Right ventricle myocardium superior (tissue), 1 donor: ENCODE results near the gene SLC35E2B. TPM values are rescaled to one million over a fixed set of nuclear protein-coding genes. Genes with fewer than 3 reads are reported as not detected.
"Not testable (repeated sequence)": the region's sequence is repeated elsewhere in the genome, so short reads cannot be mapped to it uniquely, and the experiment has no call there.

Experiments
- ATAC-seq: fragments of 200-7000 bp; cut with Tn5 transposase; one replicate; pipeline ENCODE4 v1.9.1; 2020; ENCODE audit warnings: mild to moderate bottlenecking; ENCODE audit not compliant: poor library complexity
- DNase-seq: peaks from one replicate; pipeline ENCODE4 v3.0.0-alpha.2; 2020
- intact Hi-C: fragments of 100-400 bp; cut with DNase I; formaldehyde crosslinking; loops from one replicate; pipeline ENCODE4 v1.11.2; 2022
- total RNA-seq: library from RNA; stranded (reverse); fragmentation: NEBNext Ultra II Directional; extraction: Animal tissue kit (Norgen Biotek cat#: 25700); gene quantifications from one replicate; pipeline ENCODE4 v1.2.1, GENCODE V29; 2021
- donor health status: DM: no; HTN: yes; CAD: no; lungs with severe emphysema.

Gene SLC35E2B
- total RNA-seq, 1 donor from 2014 or later: 20.4 TPM

- intact Hi-C loops, ATAC-seq, DNase-seq: not testable (repeated sequence)
Measured at GRCh38 chr1:1707241-1707640, 14.6 kb upstream of the SLC35E2B start.

- intact Hi-C loops, DNase-seq, ATAC-seq: not testable (repeated sequence)
Measured at GRCh38 chr1:1705623-1706022, 13.0 kb upstream of the SLC35E2B start.

GRCh38 chr1:1704284-1704957 lies 11.8 kb upstream of the SLC35E2B start:
- intact Hi-C loops, DNase-seq, ATAC-seq: not testable (repeated sequence)

GRCh38 chr1:1703796-1704195 lies 11.2 kb upstream of the SLC35E2B start:
- intact Hi-C loops: no loop called here
- ATAC-seq: no peak
- no peak for DNase-seq

- intact Hi-C loops, DNase-seq, ATAC-seq: not testable (repeated sequence)
Measured at GRCh38 chr1:1702506-1702905, 9.9 kb upstream of the SLC35E2B start.

- intact Hi-C loops, DNase-seq: not testable (repeated sequence)
- peak; percentile 80 for ATAC-seq
Measured at GRCh38 chr1:1700557-1700956, 8.0 kb upstream of the SLC35E2B start.

GRCh38 chr1:1700067-1700466 lies 7.5 kb upstream of the SLC35E2B start:
- intact Hi-C loops, DNase-seq: not testable (repeated sequence)
- ATAC-seq: peak; percentile 19

GRCh38 chr1:1699061-1699460 lies 6.5 kb upstream of the SLC35E2B start:
- intact Hi-C loops, DNase-seq: not testable (repeated sequence)

GRCh38 chr1:1697358-1698183 lies 5.0 kb upstream of the SLC35E2B start:
- ATAC-seq, DNase-seq, intact Hi-C loops: not testable (repeated sequence)

More at GRCh38 chr1:1699061-1699460, 6.5 kb upstream of the SLC35E2B start:
- not testable (repeated sequence) for ATAC-seq

GRCh38 chr1:1696431-1697357 lies 4.1 kb upstream of the SLC35E2B start:
- ATAC-seq, intact Hi-C loops: not testable (repeated sequence)
- peak; percentile 30 for DNase-seq

GRCh38 chr1:1692324-1692713 lies 276 bp downstream of the SLC35E2B start:
- peak; percentile 86 for DNase-seq
- ATAC-seq: peak; percentile 80
- intact Hi-C loops: not testable (repeated sequence)

- ATAC-seq, DNase-seq, intact Hi-C loops: not testable (repeated sequence)
Measured at GRCh38 chr1:1691443-1691842, 1.2 kb downstream of the SLC35E2B start.

- ATAC-seq, DNase-seq, intact Hi-C loops: not testable (repeated sequence)
Measured at GRCh38 chr1:1689526-1689925, 3.1 kb downstream of the SLC35E2B start.

GRCh38 chr1:1687846-1688245 lies 4.7 kb downstream of the SLC35E2B start:
- DNase-seq: no peak
- intact Hi-C loops: no loop called here

GRCh38 chr1:1684031-1684681 lies 8.4 kb downstream of the SLC35E2B start:
- DNase-seq: no peak
- intact Hi-C loops: no loop called here
- no peak for ATAC-seq

More at GRCh38 chr1:1687846-1688245, 4.7 kb downstream of the SLC35E2B start:
- no peak for ATAC-seq

- DNase-seq (no peak), ATAC-seq (no peak)
- intact Hi-C loops: no loop called here
Measured at GRCh38 chr1:1683104-1683905, 9.3 kb downstream of the SLC35E2B start.

- intact Hi-C loops: no loop called here
- no peak for ATAC-seq
- DNase-seq: no peak
Measured at GRCh38 chr1:1680912-1681273, 11.7 kb downstream of the SLC35E2B start.
